ENCODE results near the gene CDK17. TPM values are rescaled to one million over a fixed set of nuclear protein-coding genes. Genes with fewer than 3 reads are reported as not detected.
"Not testable (repeated sequence)": the region's sequence is repeated elsewhere in the genome, so short reads cannot be mapped to it uniquely, and the experiment has no call there.

The CDK17 gene
- total RNA-seq, 1 donor from 2014 or later, result 42.8 TPM

GRCh38 chr12:96402522-96402921 lies 2.3 kb upstream of the CDK17 start:
- not testable (repeated sequence) for H3K9me3 ChIP-seq (ENCODE audit: control insufficient read depth in 3 of 3, low read length in 3 of 3); H3K9ac ChIP-seq (ENCODE audit: low read depth in 1 of 3, low read length in 3 of 3); H3K4me1 ChIP-seq (ENCODE audit: control insufficient read depth in 3 of 3, insufficient read depth in 3 of 3, low read length in 3 of 3); H3K27ac ChIP-seq (ENCODE audit: low read depth, low read length); H3K4me3 ChIP-seq (ENCODE audit: low read length in 3 of 3); H3K27me3 ChIP-seq (ENCODE audit: control insufficient read depth in 3 of 3, insufficient read depth in 3 of 3, low read length in 3 of 3); H3K36me3 ChIP-seq (ENCODE audit: control insufficient read depth in 3 of 3, insufficient read depth in 3 of 3, low read length in 3 of 3)

GRCh38 chr12:96402061-96402460 lies 1.8 kb upstream of the CDK17 start:
- H3K27ac ChIP-seq (ENCODE audit: low read depth, low read length), result no peak overlapping the region

GRCh38 chr12:96401076-96401871 lies 1.0 kb upstream of the CDK17 start:
- Histone ChIP-seq H3K36me3 (ENCODE audit: control insufficient read depth in 3 of 3, insufficient read depth in 3 of 3, low read length in 3 of 3) (no peaks in the 10 kb centered on the region), H3K9ac (ENCODE audit: low read depth in 1 of 3, low read length in 3 of 3) (peak overlapping the region; percentile 77 to 81 (median 79)), H3K4me3 (ENCODE audit: low read length in 3 of 3) (peak overlapping the region; percentile 72 to 97 (median 88)), H3K27ac (ENCODE audit: low read depth, low read length) (peak overlapping the region; percentile 96), H3K27me3 (ENCODE audit: control insufficient read depth in 3 of 3, insufficient read depth in 3 of 3, low read length in 3 of 3) (no peaks in the 10 kb centered on the region), H3K9me3 (ENCODE audit: control insufficient read depth in 3 of 3, low read length in 3 of 3) (no peaks in the 10 kb centered on the region), H3K4me1 (ENCODE audit: control insufficient read depth in 3 of 3, insufficient read depth in 3 of 3, low read length in 3 of 3) (peaks cover 4 to 9% (median 9%) of the 10 kb centered on the region in 3 donors)

More at GRCh38 chr12:96402061-96402460, 1.8 kb upstream of the CDK17 start:
- H3K27me3 ChIP-seq (ENCODE audit: control insufficient read depth in 3 of 3, insufficient read depth in 3 of 3, low read length in 3 of 3), result no peaks in the 10 kb centered on the region
- no peaks in the 10 kb centered on the region for H3K36me3 ChIP-seq (ENCODE audit: control insufficient read depth in 3 of 3, insufficient read depth in 3 of 3, low read length in 3 of 3)
- no peak overlapping the region for H3K9ac ChIP-seq (ENCODE audit: low read depth in 1 of 3, low read length in 3 of 3)
- peaks cover 4 to 9% (median 9%) of the 10 kb centered on the region in 3 donors for H3K4me1 ChIP-seq (ENCODE audit: control insufficient read depth in 3 of 3, insufficient read depth in 3 of 3, low read length in 3 of 3)
- H3K9me3 ChIP-seq (ENCODE audit: control insufficient read depth in 3 of 3, low read length in 3 of 3), result no peaks in the 10 kb centered on the region
- H3K4me3 ChIP-seq (ENCODE audit: low read length in 3 of 3), result no peak overlapping the region

GRCh38 chr12:96400631-96401075 lies 414 bp upstream of the CDK17 start:
- H3K9me3 ChIP-seq (ENCODE audit: control insufficient read depth in 3 of 3, low read length in 3 of 3), result no peaks in the 10 kb centered on the region
- H3K4me1 ChIP-seq (ENCODE audit: control insufficient read depth in 3 of 3, insufficient read depth in 3 of 3, low read length in 3 of 3), result peaks cover 4 to 12% (median 9%) of the 10 kb centered on the region in 3 donors
- no peaks in the 10 kb centered on the region for H3K27me3 ChIP-seq (ENCODE audit: control insufficient read depth in 3 of 3, insufficient read depth in 3 of 3, low read length in 3 of 3)
- no peaks in the 10 kb centered on the region for H3K36me3 ChIP-seq (ENCODE audit: control insufficient read depth in 3 of 3, insufficient read depth in 3 of 3, low read length in 3 of 3)
- H3K4me3 ChIP-seq (ENCODE audit: low read length in 3 of 3), result peak overlapping the region; percentile 72 to 97 (median 88)
- peak overlapping the region; percentile 77 to 81 (median 79) for H3K9ac ChIP-seq (ENCODE audit: low read depth in 1 of 3, low read length in 3 of 3)
- peak overlapping the region; percentile 96 for H3K27ac ChIP-seq (ENCODE audit: low read depth, low read length)

- Histone ChIP-seq H3K9ac (ENCODE audit: low read depth in 1 of 3, low read length in 3 of 3) (peak overlapping the region; percentile 75 to 90 (median 90)), H3K4me3 (ENCODE audit: low read length in 3 of 3) (peak overlapping the region; percentile 84 to 91 (median 86)), H3K9me3 (ENCODE audit: control insufficient read depth in 3 of 3, low read length in 3 of 3) (no peaks in the 10 kb centered on the region), H3K27me3 (ENCODE audit: control insufficient read depth in 3 of 3, insufficient read depth in 3 of 3, low read length in 3 of 3) (no peaks in the 10 kb centered on the region), H3K4me1 (ENCODE audit: control insufficient read depth in 3 of 3, insufficient read depth in 3 of 3, low read length in 3 of 3) (peaks cover 4 to 12% (median 9%) of the 10 kb centered on the region in 3 donors), H3K36me3 (ENCODE audit: control insufficient read depth in 3 of 3, insufficient read depth in 3 of 3, low read length in 3 of 3) (no peaks in the 10 kb centered on the region), H3K27ac (ENCODE audit: low read depth, low read length) (peak overlapping the region; percentile 96)
Observed at GRCh38 chr12:96399120-96399918, 920 bp downstream of the CDK17 start.

- no peaks in the 10 kb centered on the region for H3K27me3 ChIP-seq (ENCODE audit: control insufficient read depth in 3 of 3, insufficient read depth in 3 of 3, low read length in 3 of 3)
- no peaks in the 10 kb centered on the region for H3K9me3 ChIP-seq (ENCODE audit: control insufficient read depth in 3 of 3, low read length in 3 of 3)
- H3K36me3 ChIP-seq (ENCODE audit: control insufficient read depth in 3 of 3, insufficient read depth in 3 of 3, low read length in 3 of 3), result no peaks in the 10 kb centered on the region
- peaks cover 4 to 12% (median 9%) of the 10 kb centered on the region in 3 donors for H3K4me1 ChIP-seq (ENCODE audit: control insufficient read depth in 3 of 3, insufficient read depth in 3 of 3, low read length in 3 of 3)
- peak overlapping the region; percentile 96 for H3K27ac ChIP-seq (ENCODE audit: low read depth, low read length)
- H3K9ac ChIP-seq (ENCODE audit: low read depth in 1 of 3, low read length in 3 of 3), result peak overlapping the region; percentile 75 to 90 (median 90)
- H3K4me3 ChIP-seq (ENCODE audit: low read length in 3 of 3), result peak overlapping the region; percentile 84 to 91 (median 86)
Observed at GRCh38 chr12:96398424-96399119, 1.7 kb downstream of the CDK17 start.

- Histone ChIP-seq H3K27ac (ENCODE audit: low read depth, low read length) (peak overlapping the region; percentile 96), H3K4me3 (ENCODE audit: low read length in 3 of 3) (peak overlapping the region; percentile 84 to 91 (median 86)), H3K4me1 (ENCODE audit: control insufficient read depth in 3 of 3, insufficient read depth in 3 of 3, low read length in 3 of 3) (peaks cover 4 to 12% (median 9%) of the 10 kb centered on the region in 3 donors), H3K27me3 (ENCODE audit: control insufficient read depth in 3 of 3, insufficient read depth in 3 of 3, low read length in 3 of 3) (no peaks in the 10 kb centered on the region), H3K36me3 (ENCODE audit: control insufficient read depth in 3 of 3, insufficient read depth in 3 of 3, low read length in 3 of 3) (no peaks in the 10 kb centered on the region), H3K9ac (ENCODE audit: low read depth in 1 of 3, low read length in 3 of 3) (peak overlapping the region; percentile 75 to 90 (median 90)), H3K9me3 (ENCODE audit: control insufficient read depth in 3 of 3, low read length in 3 of 3) (no peaks in the 10 kb centered on the region)
Observed at GRCh38 chr12:96397756-96398423, 2.3 kb downstream of the CDK17 start.

GRCh38 chr12:96396914-96397313 lies 3.3 kb downstream of the CDK17 start:
- H3K4me3 ChIP-seq (ENCODE audit: low read length in 3 of 3), result no peak overlapping the region
- no peak overlapping the region for H3K27ac ChIP-seq (ENCODE audit: low read depth, low read length)
- no peaks in the 10 kb centered on the region for H3K36me3 ChIP-seq (ENCODE audit: control insufficient read depth in 3 of 3, insufficient read depth in 3 of 3, low read length in 3 of 3)
- no peaks in the 10 kb centered on the region for H3K9me3 ChIP-seq (ENCODE audit: control insufficient read depth in 3 of 3, low read length in 3 of 3)
- peaks cover 4 to 12% (median 9%) of the 10 kb centered on the region in 3 donors for H3K4me1 ChIP-seq (ENCODE audit: control insufficient read depth in 3 of 3, insufficient read depth in 3 of 3, low read length in 3 of 3)
- no peak overlapping the region for H3K9ac ChIP-seq (ENCODE audit: low read depth in 1 of 3, low read length in 3 of 3)
- H3K27me3 ChIP-seq (ENCODE audit: control insufficient read depth in 3 of 3, insufficient read depth in 3 of 3, low read length in 3 of 3), result no peaks in the 10 kb centered on the region

GRCh38 chr12:96396209-96396608 lies 4.0 kb downstream of the CDK17 start:
- Histone ChIP-seq H3K9me3 (ENCODE audit: control insufficient read depth in 3 of 3, low read length in 3 of 3) (no peaks in the 10 kb centered on the region), H3K9ac (ENCODE audit: low read depth in 1 of 3, low read length in 3 of 3) (no peak overlapping the region), H3K4me1 (ENCODE audit: control insufficient read depth in 3 of 3, insufficient read depth in 3 of 3, low read length in 3 of 3) (peaks cover 6 to 12% (median 9%) of the 10 kb centered on the region in 3 donors), H3K27me3 (ENCODE audit: control insufficient read depth in 3 of 3, insufficient read depth in 3 of 3, low read length in 3 of 3) (no peaks in the 10 kb centered on the region), H3K36me3 (ENCODE audit: control insufficient read depth in 3 of 3, insufficient read depth in 3 of 3, low read length in 3 of 3) (no peaks in the 10 kb centered on the region), H3K27ac (ENCODE audit: low read depth, low read length) (peak overlapping the region; percentile 3), H3K4me3 (ENCODE audit: low read length in 3 of 3) (no peak overlapping the region)

All from skeletal muscle tissue (tissue), 4 donors.